HFFc6 (cell line): Measurements from ENCODE around the gene ABCA7. TPM values are rescaled to one million over a fixed set of nuclear protein-coding genes. Genes with fewer than 3 reads are reported as not detected.
"Not testable (repeated sequence)": the region's sequence is repeated elsewhere in the genome, so short reads cannot be mapped to it uniquely, and the experiment has no call there.

Source experiments
- DNase-seq: peaks from one replicate; pipeline ENCODE4 v3.0.0-alpha.2; 2018
- H3K27ac Mint-ChIP-seq: 2 replicates; pipeline ENCODE4 v1.8.0; 2020; ENCODE audit warnings: mild to moderate bottlenecking, mixed read lengths
- H3K27me3 Mint-ChIP-seq: 2 replicates; pipeline ENCODE4 v1.8.0; 2021; ENCODE audit warnings: mild to moderate bottlenecking, moderate library complexity, mixed read lengths; ENCODE audit not compliant: insufficient read depth
- H3K36me3 Mint-ChIP-seq: 2 replicates; pipeline ENCODE4 v1.8.0; 2021; ENCODE audit warnings: low read depth, mixed read lengths
- H3K4me1 Mint-ChIP-seq: 2 replicates; pipeline ENCODE4 v1.8.0; 2020; ENCODE audit warnings: low read depth, mixed read lengths
- H3K4me3 Mint-ChIP-seq: 2 replicates; pipeline ENCODE4 v1.8.0; 2020; ENCODE audit warnings: mild to moderate bottlenecking, moderate library complexity, mixed read lengths
- H3K9me3 Mint-ChIP-seq: 2 replicates; pipeline ENCODE4 v1.8.0; 2020; ENCODE audit warnings: mild to moderate bottlenecking, mixed read lengths
- total RNA-seq, 6 experiments: library from RNA; stranded (reverse); fragmentation: NEBNext Ultra II Directional; extraction: Animal tissue kit (Norgen Biotek cat#: 25700); gene quantifications; 2 replicates in 1 of 6; 3 replicates in 5 of 6; pipeline ENCODE4 v1.2.3, GENCODE V29; 2021
- TF ChIP-seq, protein P1 (sequence below): fragments of 200-600 bp; sonication (generic); IDR thresholded peaks from 2 replicates; pipeline ENCODE4 v1.5.0; 2021; ENCODE audit warnings: antibody characterized with exemption, mild to moderate bottlenecking

Gene ABCA7
- total RNA-seq, 6 experiments from 2014 or later: 4.6 to 8.1 (median 6.6) TPM

DNA sequence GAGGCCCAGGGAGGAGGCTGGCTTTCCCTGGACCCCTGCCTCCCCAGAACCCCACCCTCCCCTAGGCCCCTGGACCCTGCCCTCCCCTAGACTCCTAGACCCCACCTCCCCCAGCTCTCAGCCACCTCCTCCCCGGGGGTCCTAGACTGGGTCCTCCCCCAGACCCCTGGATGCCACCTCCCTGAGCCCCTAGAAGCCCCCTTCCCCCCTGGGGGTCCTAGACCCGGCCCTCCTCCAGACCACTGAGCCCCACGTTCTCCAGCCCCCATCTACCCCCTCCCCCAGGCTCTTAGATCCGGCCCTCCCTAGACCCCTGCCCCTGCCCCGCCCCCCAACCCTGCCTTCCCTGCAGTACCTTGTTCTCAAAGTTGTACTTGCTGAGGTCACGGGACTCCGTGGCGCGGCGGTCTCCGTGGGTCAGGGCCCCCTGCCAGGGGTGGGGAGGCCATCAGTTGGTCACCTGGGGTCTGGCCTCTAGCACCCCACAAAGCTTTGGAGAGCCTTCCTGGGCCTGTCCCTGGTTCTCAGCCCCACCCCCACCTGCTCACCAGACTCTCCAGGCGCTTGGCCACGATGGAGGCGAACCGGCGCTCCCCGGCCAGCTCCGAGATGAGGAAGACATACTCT lies 71.8 kb downstream of the ABCA7 start:
- Mint-ChIP-seq H3K4me1 (no peaks in the 10 kb centered on the region), H3K27ac (no peak overlapping the region), H3K4me3 (no peak overlapping the region), H3K27me3 (peaks cover 3% of the 10 kb centered on the region), H3K36me3 (no peaks in the 10 kb centered on the region), H3K9me3 (no peaks in the 10 kb centered on the region)
- TF ChIP-seq, protein P1, sequence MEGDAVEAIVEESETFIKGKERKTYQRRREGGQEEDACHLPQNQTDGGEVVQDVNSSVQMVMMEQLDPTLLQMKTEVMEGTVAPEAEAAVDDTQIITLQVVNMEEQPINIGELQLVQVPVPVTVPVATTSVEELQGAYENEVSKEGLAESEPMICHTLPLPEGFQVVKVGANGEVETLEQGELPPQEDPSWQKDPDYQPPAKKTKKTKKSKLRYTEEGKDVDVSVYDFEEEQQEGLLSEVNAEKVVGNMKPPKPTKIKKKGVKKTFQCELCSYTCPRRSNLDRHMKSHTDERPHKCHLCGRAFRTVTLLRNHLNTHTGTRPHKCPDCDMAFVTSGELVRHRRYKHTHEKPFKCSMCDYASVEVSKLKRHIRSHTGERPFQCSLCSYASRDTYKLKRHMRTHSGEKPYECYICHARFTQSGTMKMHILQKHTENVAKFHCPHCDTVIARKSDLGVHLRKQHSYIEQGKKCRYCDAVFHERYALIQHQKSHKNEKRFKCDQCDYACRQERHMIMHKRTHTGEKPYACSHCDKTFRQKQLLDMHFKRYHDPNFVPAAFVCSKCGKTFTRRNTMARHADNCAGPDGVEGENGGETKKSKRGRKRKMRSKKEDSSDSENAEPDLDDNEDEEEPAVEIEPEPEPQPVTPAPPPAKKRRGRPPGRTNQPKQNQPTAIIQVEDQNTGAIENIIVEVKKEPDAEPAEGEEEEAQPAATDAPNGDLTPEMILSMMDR: no peak
- no peak for DNase-seq

DNA sequence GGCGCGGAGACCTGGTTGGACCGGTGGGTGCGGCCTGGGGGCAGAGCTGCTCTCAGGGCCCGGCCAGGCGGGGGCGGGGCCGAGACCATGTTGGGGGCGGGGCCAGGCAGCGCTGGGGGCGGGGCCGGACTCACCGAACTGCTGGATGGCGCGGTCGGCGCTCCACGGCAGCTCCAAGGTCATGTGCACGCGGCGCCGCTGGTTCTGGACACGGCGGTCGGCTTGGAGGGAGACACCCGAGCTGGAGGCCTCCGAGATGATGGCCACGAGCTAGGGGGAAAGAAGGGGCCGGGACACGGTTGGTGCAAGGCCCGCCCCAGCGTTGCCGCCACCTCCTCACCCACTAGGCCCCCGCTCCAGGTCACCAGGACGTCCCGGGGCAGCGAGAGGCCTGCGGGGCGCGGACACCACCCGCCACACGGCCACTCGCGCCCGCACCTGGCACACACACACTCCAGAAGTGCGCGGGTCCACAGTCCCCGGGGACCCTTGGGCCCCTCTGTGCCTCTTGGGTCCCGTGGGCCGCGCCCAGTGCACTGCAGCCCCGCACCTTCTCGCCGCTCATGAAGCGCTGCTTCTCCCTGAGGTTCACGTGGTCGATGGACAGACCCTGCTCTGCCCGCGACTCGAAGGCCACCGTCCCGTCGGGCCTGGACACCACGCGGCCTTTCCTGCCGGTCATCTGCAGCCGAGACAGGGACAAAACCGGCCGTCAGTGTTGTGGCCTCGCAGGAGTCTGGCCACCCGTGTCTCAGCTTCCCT lies 72.5 kb downstream of the ABCA7 start:
- H3K9me3 Mint-ChIP-seq: no peaks in the 10 kb centered on the region
- H3K27ac Mint-ChIP-seq: no peak overlapping the region
- TF ChIP-seq, protein P1: no peak

DNA sequence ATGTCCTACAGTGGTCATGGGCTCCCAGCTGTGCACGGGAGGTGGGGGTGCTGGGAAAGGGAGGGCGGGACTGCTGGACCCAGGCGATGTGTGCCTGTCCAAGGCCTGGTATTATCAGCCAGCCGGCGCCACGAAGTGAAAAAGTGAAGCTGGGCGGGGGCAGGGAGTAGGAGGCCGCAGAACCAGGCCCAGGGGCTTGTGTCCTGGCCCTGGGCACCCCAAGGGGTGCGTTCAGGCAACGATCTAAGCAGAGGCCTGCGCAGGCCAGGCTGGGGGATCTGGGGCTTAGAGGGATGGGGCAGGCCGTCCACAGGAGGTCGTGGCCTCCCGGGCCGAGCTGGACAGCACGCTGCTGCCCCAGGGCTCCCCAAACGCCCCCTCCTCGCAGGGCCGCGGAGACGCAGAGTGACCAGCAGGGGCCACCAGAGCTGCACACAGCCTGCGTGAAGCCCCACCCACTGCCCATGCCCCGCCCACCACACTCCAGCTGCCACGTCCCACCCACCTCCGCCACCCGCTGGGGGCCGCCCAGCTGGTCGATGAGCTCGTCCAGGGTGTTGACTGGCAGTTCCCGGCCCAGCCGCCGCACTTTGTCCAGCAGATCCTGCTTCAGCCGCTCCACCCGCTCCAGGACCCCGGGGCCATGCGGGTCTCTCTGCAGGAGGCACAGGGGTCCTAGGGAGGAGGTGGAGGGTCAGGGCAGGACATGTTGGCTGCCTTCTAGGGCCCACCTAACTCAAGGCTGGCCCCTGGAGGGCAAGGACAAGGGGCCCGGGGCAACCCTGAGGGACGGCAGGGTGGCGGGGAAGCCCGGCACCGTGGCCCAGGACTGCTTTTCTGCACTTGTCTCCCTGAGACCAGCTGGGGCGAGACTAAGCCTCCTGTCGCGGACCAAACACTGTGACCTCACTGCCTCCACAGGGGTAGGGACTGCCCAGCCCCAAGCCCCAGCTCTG lies 73.4 kb downstream of the ABCA7 start:
- Mint-ChIP-seq H3K4me1 (no peaks in the 10 kb centered on the region), H3K9me3 (no peaks in the 10 kb centered on the region), H3K4me3 (no peak overlapping the region), H3K27ac (no peak overlapping the region; the same call in 1 of the 2 replicates), H3K36me3 (no peaks in the 10 kb centered on the region), H3K27me3 (peaks cover 5% of the 10 kb centered on the region)
- DNase-seq: peak; percentile 92
- TF ChIP-seq, protein P1: peak; percentile 94

More for the DNA sequence above, 72.5 kb downstream of the ABCA7 start:
- H3K4me3 Mint-ChIP-seq: no peak overlapping the region
- no peaks in the 10 kb centered on the region for H3K36me3 Mint-ChIP-seq
- no peak for DNase-seq
- H3K4me1 Mint-ChIP-seq: no peaks in the 10 kb centered on the region
- H3K27me3 Mint-ChIP-seq: peaks cover 3% of the 10 kb centered on the region

DNA sequence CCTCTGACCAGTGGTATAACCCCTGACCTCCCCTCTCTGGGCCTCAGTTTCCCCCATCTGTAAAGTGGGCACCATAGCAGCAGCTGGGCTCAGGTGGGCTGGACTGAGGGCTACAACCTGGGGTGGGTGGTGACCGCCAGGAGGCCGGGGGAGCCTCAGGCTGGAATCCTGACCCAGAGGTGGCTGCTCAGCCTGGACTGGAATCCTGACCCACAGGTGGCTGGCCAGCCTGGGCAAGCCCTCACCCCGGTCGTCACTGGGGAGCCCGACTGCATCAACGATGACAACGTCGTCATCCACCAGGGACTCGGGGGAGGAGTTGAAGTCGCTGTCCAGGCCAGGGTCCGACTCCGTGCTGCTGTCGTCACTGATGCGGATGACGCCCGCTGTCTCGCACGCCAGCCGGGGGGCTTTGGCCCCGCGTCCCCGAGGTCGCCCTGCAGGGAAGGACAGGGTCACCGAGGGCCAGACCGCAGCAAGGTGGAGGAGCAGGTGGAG lies 74.1 kb downstream of the ABCA7 start:
- DNase-seq: no peak
- Mint-ChIP-seq H3K36me3 (no peaks in the 10 kb centered on the region), H3K9me3 (no peaks in the 10 kb centered on the region), H3K27me3 (peaks cover 6% of the 10 kb centered on the region), H3K27ac (no peak overlapping the region; the same call in 1 of the 2 replicates), H3K4me3 (no peak overlapping the region), H3K4me1 (no peaks in the 10 kb centered on the region)
- TF ChIP-seq, protein P1: no peak

DNA sequence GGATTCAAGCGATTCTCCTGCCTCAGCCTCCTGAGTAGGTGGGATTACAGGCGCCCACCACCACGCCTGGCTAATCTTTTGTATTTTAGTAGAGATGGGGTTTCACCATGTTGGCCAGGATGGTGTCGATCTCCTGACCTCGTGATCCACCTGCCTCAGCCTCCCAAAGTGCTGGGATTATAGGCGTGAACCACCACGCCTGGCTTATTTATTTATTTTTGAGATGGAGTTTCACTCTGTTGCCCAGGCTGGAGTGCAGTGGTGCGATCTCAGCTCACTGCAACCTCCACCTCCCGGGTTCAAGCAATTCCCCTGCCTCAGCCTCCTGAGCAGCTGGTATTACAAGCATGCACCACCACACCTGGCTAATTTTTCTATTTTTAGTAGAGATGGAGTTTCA lies 74.8 kb downstream of the ABCA7 start:
- H3K27ac Mint-ChIP-seq, H3K36me3 Mint-ChIP-seq, H3K4me1 Mint-ChIP-seq, H3K9me3 Mint-ChIP-seq, DNase-seq, H3K27me3 Mint-ChIP-seq, H3K4me3 Mint-ChIP-seq: not testable (repeated sequence)

Other genes starting within 250 kb of the ABCA7 start
- gene PTBP1, start 242.7 kb upstream of the ABCA7 start, total RNA-seq: 100 to 1,000 TPM; 307 to 421 (median 380) TPM
- gene PLPPR3, start 218.2 kb upstream of the ABCA7 start, total RNA-seq: under 1 TPM in 1 of 6 experiments, not detected in 5; 0.09 TPM
- not detected for gene AZU1, start 212.3 kb upstream of the ABCA7 start, total RNA-seq
- not detected for gene PRTN3, start 199.1 kb upstream of the ABCA7 start, total RNA-seq
- gene ELANE, start 187.8 kb upstream of the ABCA7 start, total RNA-seq: under 1 TPM in 1 of 6 experiments, not detected in 5; 0.21 TPM
- gene CFD, start 180.4 kb upstream of the ABCA7 start, total RNA-seq: 1 to 10 TPM in 3 of 6 experiments, under 1 TPM in 3; 0.84 to 1.7 (median 0.98) TPM
- gene MED16, start 146.9 kb upstream of the ABCA7 start, total RNA-seq: 10 to 100 TPM; 58.1 to 91.0 (median 70.9) TPM
- not detected for gene RNU6-9, start 146.6 kb upstream of the ABCA7 start, total RNA-seq
- 10 to 100 TPM; 41.9 to 53.4 (median 45.9) TPM for gene R3HDM4, start 126.9 kb upstream of the ABCA7 start, total RNA-seq
- gene KISS1R, start 122.8 kb upstream of the ABCA7 start, total RNA-seq: not detected
- gene ARID3A, start 114.1 kb upstream of the ABCA7 start, total RNA-seq: 10 to 100 TPM; 35.1 to 44.2 (median 38.4) TPM
- 10 to 100 TPM; 47.5 to 55.8 (median 51.3) TPM for gene WDR18, start 55.8 kb upstream of the ABCA7 start, total RNA-seq
- gene GRIN3B, start 39.7 kb upstream of the ABCA7 start, total RNA-seq: under 1 TPM; 0.34 to 0.66 (median 0.41) TPM
- 100 to 1,000 TPM; 127 to 164 (median 149) TPM for gene TMEM259, start 19.0 kb upstream of the ABCA7 start, total RNA-seq
- gene RNU6-2, start 18.6 kb upstream of the ABCA7 start, total RNA-seq: not detected
- gene CNN2, start 13.5 kb upstream of the ABCA7 start, total RNA-seq: 100 to 1,000 TPM; 483 to 579 (median 507) TPM
- under 1 TPM; 0.28 to 0.74 (median 0.60) TPM for gene ARHGAP45, start 27.1 kb downstream of the ABCA7 start, total RNA-seq
- gene POLR2E, start 55.3 kb downstream of the ABCA7 start, total RNA-seq: 100 to 1,000 TPM; 224 to 289 (median 250) TPM
- gene GPX4, start 63.9 kb downstream of the ABCA7 start, total RNA-seq: 100 to 1,000 TPM; 193 to 237 (median 223) TPM
- 10 to 100 TPM; 33.7 to 49.8 (median 41.5) TPM for gene SBNO2, start 134.2 kb downstream of the ABCA7 start, total RNA-seq
- 10 to 100 TPM; 52.9 to 59.1 (median 56.7) TPM for gene STK11, start 165.7 kb downstream of the ABCA7 start, total RNA-seq
- 10 to 100 TPM in 1 of 6 experiments, 1 to 10 TPM in 5; 7.6 to 12.7 (median 8.6) TPM for gene CBARP, start 197.9 kb downstream of the ABCA7 start, total RNA-seq
- 100 to 1,000 TPM; 190 to 243 (median 217) TPM for gene ATP5F1D, start 201.6 kb downstream of the ABCA7 start, total RNA-seq
- 10 to 100 TPM; 58.4 to 73.3 (median 67.4) TPM for gene MIDN, start 208.5 kb downstream of the ABCA7 start, total RNA-seq
- 100 to 1,000 TPM; 160 to 243 (median 190) TPM for gene CIRBP, start 229.2 kb downstream of the ABCA7 start, total RNA-seq
- gene FAM174C, start 235.4 kb downstream of the ABCA7 start, total RNA-seq: 10 to 100 TPM; 54.2 to 77.6 (median 63.8) TPM
- not detected for gene EFNA2, start 245.8 kb downstream of the ABCA7 start, total RNA-seq